Lung (tissue), 12 donors: ENCODE results near the gene WNT4. TPM values are rescaled to one million over a fixed set of nuclear protein-coding genes. Genes with fewer than 3 reads are reported as not detected.

Experiments used
- ATAC-seq: fragments of 200-7000 bp; cut with Tn5 transposase; one replicate; pipeline ENCODE4 v1.9.1; 2020; ENCODE audit warnings: moderate number of reproducible peaks; ENCODE audit not compliant: insufficient read depth, low FRiP score
- DNase-seq, 3 donors: peaks; one replicate each; pipeline ENCODE4 v3.0.0-alpha.2; 2013 to 2017
- H3K27ac ChIP-seq, 2 donors: one replicate each; pipeline ENCODE4 v1.5.1; 2013; ENCODE audit warnings: mild to moderate bottlenecking in 2 of 2, moderate library complexity in 2 of 2, control low read depth in 1 of 2, inconsistent platforms in 1 of 2, low read depth in 1 of 2, low read length in 1 of 2
- H3K27me3 ChIP-seq, 3 donors: one replicate each; pipeline ENCODE4 v1.5.1; 2013; ENCODE audit warnings: low read length in 2 of 3; ENCODE audit not compliant: control insufficient read depth in 3 of 3, insufficient read depth in 3 of 3
- H3K36me3 ChIP-seq, 4 donors: one replicate each; pipeline ENCODE4 v1.5.1; 2013; ENCODE audit warnings: low read length in 4 of 4, mild to moderate bottlenecking in 1 of 4, moderate library complexity in 1 of 4; ENCODE audit not compliant: control insufficient read depth in 4 of 4, insufficient read depth in 4 of 4
- H3K4me1 ChIP-seq, 5 donors: one replicate each; pipeline ENCODE4 v1.5.1; 2013; ENCODE audit warnings: low read length in 5 of 5, mild to moderate bottlenecking in 2 of 5, moderate library complexity in 1 of 5; ENCODE audit not compliant: control insufficient read depth in 5 of 5, insufficient read depth in 5 of 5
- H3K4me3 ChIP-seq: one replicate; pipeline ENCODE4 v1.5.1; 2013; ENCODE audit warnings: mild to moderate bottlenecking, control low read depth, moderate library complexity
- H3K9ac ChIP-seq, 2 donors: one replicate each; pipeline ENCODE4 v1.5.1; 2013; ENCODE audit warnings: low read length in 2 of 2, control low read depth in 1 of 2; ENCODE audit not compliant: insufficient read depth in 1 of 2
- H3K9me3 ChIP-seq, 4 donors: one replicate each; pipeline ENCODE4 v1.5.1; 2013; ENCODE audit warnings: low read length in 3 of 4, mild to moderate bottlenecking in 1 of 4, moderate library complexity in 1 of 4; ENCODE audit not compliant: control insufficient read depth in 4 of 4, insufficient read depth in 3 of 4
- CTCF ChIP-seq: IDR thresholded peaks from 2 replicates; pipeline ENCODE4 v1.5.1; 2012; ENCODE audit warnings: mild to moderate bottlenecking; ENCODE audit errors: control extremely low read depth, extremely low read depth
- WGBS, 2 donors: extraction: QIAGEN DNeasy Blood & Tissue Kit; methylation state at CpG; one replicate each; pipeline ENCODE4 v1.1.7; 2013; 5-methylcytosine and 5-hydroxymethylcytosine counted together
- polyA plus RNA-seq, 2 donors: library from polyadenylated mRNA; stranded (reverse); fragments of 200-250 nt; gene quantifications; one replicate each; pipeline ENCODE4 v1.2.1, GENCODE V29; 2013
- total RNA-seq, 2 donors: library from RNA; depleted of rRNA in 1 of 2; stranded (reverse); fragments of >200 nt in 1 of 2; gene quantifications; one replicate each; pipeline ENCODE4 v1.2.1, GENCODE V29; 2014 to 2021
- donor health status: control.
- donor health status: control.
- donor health status: Bipolar disorder and iron deficiency.
- donor health status: healthy.
- donor health status: DM: yes; HTN: yes; CAD: no.

Gene WNT4
- total and polyA plus RNA-seq, 4 donors, result 0.94 to 4.2 (median 2.2) TPM

GRCh38 chr1:22141554-22142314, 1.2 kb downstream of the WNT4 start:
- H3K27me3 ChIP-seq, result peaks cover 0 to 18% (median 18%) of the 10 kb centered on the region in 3 donors
- WGBS, 2 donors, result 10 to 12% methylated on average over 28 of the region's 28 CpGs
- no peak overlapping the region for H3K4me3 ChIP-seq
- DNase-seq (peak; percentile 82 to 90 (median 89)), ATAC-seq (peak; percentile 25)
- no peak overlapping the region for H3K27ac ChIP-seq
- TF ChIP-seq CTCF, result no peak
- no peaks in the 10 kb centered on the region for H3K9me3 ChIP-seq
- H3K36me3 ChIP-seq, result no peaks in the 10 kb centered on the region
- H3K9ac ChIP-seq, result no peak overlapping the region
- H3K4me1 ChIP-seq, result peaks cover 0 to 35% (median 6%) of the 10 kb centered on the region in 5 donors

GRCh38 chr1:22140694-22141093, 2.2 kb downstream of the WNT4 start:
- Histone ChIP-seq H3K27me3 (peaks cover 0 to 17% (median 15%) of the 10 kb centered on the region in 3 donors), H3K4me3 (no peak overlapping the region), H3K27ac (no peak overlapping the region), H3K9me3 (no peaks in the 10 kb centered on the region), H3K36me3 (no peaks in the 10 kb centered on the region), H3K4me1 (peaks cover 0 to 40% (median 6%) of the 10 kb centered on the region in 5 donors), H3K9ac (no peak overlapping the region)
- ATAC-seq (no peak), DNase-seq (peak; percentile 37 to 55 (median 55))
- WGBS, 2 donors, result 64 to 92% methylated on average over 5 of the region's 5 CpGs
- TF ChIP-seq CTCF, result no peak

GRCh38 chr1:22139817-22140216, 3.1 kb downstream of the WNT4 start:
- Histone ChIP-seq H3K36me3 (no peaks in the 10 kb centered on the region), H3K4me1 (peaks cover 0 to 40% (median 6%) of the 10 kb centered on the region in 5 donors), H3K4me3 (no peak overlapping the region), H3K27ac (no peak overlapping the region), H3K9ac (no peak overlapping the region), H3K9me3 (no peaks in the 10 kb centered on the region), H3K27me3 (peaks cover 0 to 11% (median 8%) of the 10 kb centered on the region in 3 donors)
- ATAC-seq (no peak), DNase-seq (no peak)
- 93 to 94% methylated on average over 12 of the region's 12 CpGs for WGBS, 2 donors
- TF ChIP-seq CTCF, result no peak
